ENCODE results near the gene KCTD14.

Gene KCTD14

GRCh38 chr11:78040691-78041379 lies 17.8 kb upstream of the KCTD14 start:
- ATAC-seq (ENCODE audit: low read depth) = no peak
- H3K4me3 ChIP-seq (ENCODE audit: severe bottlenecking) = no peak overlapping the region
- peak overlapping the region; percentile 90 for H3K27ac ChIP-seq (ENCODE audit: poor library complexity, severe bottlenecking)
- peaks cover 26% of the 10 kb centered on the region for H3K4me1 ChIP-seq (ENCODE audit: insufficient read depth, poor library complexity, severe bottlenecking)
- TF ChIP-seq CTCF (IDR thresholded peaks at IDR 0.05; ENCODE audit: poor library complexity, severe bottlenecking) = no peak
- no peak for DNase-seq (ENCODE audit: low spot score)
- no peaks in the 10 kb centered on the region for H3K27me3 ChIP-seq (ENCODE audit: insufficient read depth, poor library complexity, severe bottlenecking)
- H3K36me3 ChIP-seq (ENCODE audit: low read depth) = no peaks in the 10 kb centered on the region
- H3K9me3 ChIP-seq (ENCODE audit: severe bottlenecking) = no peaks in the 10 kb centered on the region

- DNase-seq (ENCODE audit: low spot score) (peak; percentile 74), ATAC-seq (ENCODE audit: low read depth) (peak; percentile 85)
- no peaks in the 10 kb centered on the region for H3K36me3 ChIP-seq (ENCODE audit: low read depth)
- peaks cover 26% of the 10 kb centered on the region for H3K4me1 ChIP-seq (ENCODE audit: insufficient read depth, poor library complexity, severe bottlenecking)
- no peak for TF ChIP-seq CTCF (IDR thresholded peaks at IDR 0.05; ENCODE audit: poor library complexity, severe bottlenecking)
- H3K4me3 ChIP-seq (ENCODE audit: severe bottlenecking) = no peak overlapping the region
- H3K27ac ChIP-seq (ENCODE audit: poor library complexity, severe bottlenecking) = peak overlapping the region; percentile 90
- no peaks in the 10 kb centered on the region for H3K9me3 ChIP-seq (ENCODE audit: severe bottlenecking)
- H3K27me3 ChIP-seq (ENCODE audit: insufficient read depth, poor library complexity, severe bottlenecking) = no peaks in the 10 kb centered on the region
These were observed 17.0 kb upstream of the KCTD14 start for GRCh38 chr11:78039919-78040671.

GRCh38 chr11:78039391-78039918 lies 16.4 kb upstream of the KCTD14 start:
- Histone ChIP-seq H3K36me3 (ENCODE audit: low read depth) (no peaks in the 10 kb centered on the region), H3K9me3 (ENCODE audit: severe bottlenecking) (no peaks in the 10 kb centered on the region), H3K4me1 (ENCODE audit: insufficient read depth, poor library complexity, severe bottlenecking) (peaks cover 26% of the 10 kb centered on the region), H3K4me3 (ENCODE audit: severe bottlenecking) (no peak overlapping the region), H3K27me3 (ENCODE audit: insufficient read depth, poor library complexity, severe bottlenecking) (no peaks in the 10 kb centered on the region), H3K27ac (ENCODE audit: poor library complexity, severe bottlenecking) (peak overlapping the region; percentile 90)
- no peak for TF ChIP-seq CTCF (IDR thresholded peaks at IDR 0.05; ENCODE audit: poor library complexity, severe bottlenecking)
- ATAC-seq (ENCODE audit: low read depth) = no peak
- no peak for DNase-seq (ENCODE audit: low spot score)

- H3K27ac ChIP-seq (ENCODE audit: poor library complexity, severe bottlenecking) = peak overlapping the region; percentile 90
- no peak for TF ChIP-seq CTCF (IDR thresholded peaks at IDR 0.05; ENCODE audit: poor library complexity, severe bottlenecking)
- no peaks in the 10 kb centered on the region for H3K36me3 ChIP-seq (ENCODE audit: low read depth)
- H3K4me3 ChIP-seq (ENCODE audit: severe bottlenecking) = no peak overlapping the region
- DNase-seq (ENCODE audit: low spot score) (no peak), ATAC-seq (ENCODE audit: low read depth) (no peak)
- H3K4me1 ChIP-seq (ENCODE audit: insufficient read depth, poor library complexity, severe bottlenecking) = peaks cover 26% of the 10 kb centered on the region
- no peaks in the 10 kb centered on the region for H3K27me3 ChIP-seq (ENCODE audit: insufficient read depth, poor library complexity, severe bottlenecking)
- H3K9me3 ChIP-seq (ENCODE audit: severe bottlenecking) = no peaks in the 10 kb centered on the region
These were observed 15.7 kb upstream of the KCTD14 start for GRCh38 chr11:78038697-78039313.

Measured in RWPE2 (cell line).